Gastroesophageal sphincter (tissue), 4 donors: ENCODE data around the gene B4GALT5. TPM values are rescaled to one million over a fixed set of nuclear protein-coding genes. Genes with fewer than 3 reads are reported as not detected.

Experiments used
- ATAC-seq: fragments of 150-250 bp; one replicate; pipeline ENCODE4 v1.9.1; 2016; ENCODE audit warnings: mild to moderate bottlenecking, moderate library complexity
- H3K27ac ChIP-seq, 4 donors: fragments of 200-600 bp; sonication (generic) in 3 of 4; 1 replicate in 3 of 4; 2 replicates in 1 of 4; pipeline ENCODE4 v1.5.1; 2016 to 2019
- H3K27me3 ChIP-seq: fragments of 200-600 bp; sonication (generic); one replicate; pipeline ENCODE4 v1.5.1; 2019
- H3K36me3 ChIP-seq, 2 donors: fragments of 200-600 bp; sonication (generic); one replicate each; pipeline ENCODE4 v1.5.1; 2019; ENCODE audit warnings: control low read depth in 1 of 2
- H3K4me1 ChIP-seq, 3 donors: fragments of 200-600 bp; sonication (generic); 1 replicate in 2 of 3; 2 replicates in 1 of 3; pipeline ENCODE4 v1.5.1; 2016 to 2019; ENCODE audit warnings: control low read depth in 2 of 3
- H3K4me3 ChIP-seq, 2 donors: fragments of 200-600 bp; sonication (generic); one replicate each; pipeline ENCODE4 v1.5.1; 2019; ENCODE audit warnings: mild to moderate bottlenecking in 1 of 2, moderate library complexity in 1 of 2
- H3K9me3 ChIP-seq, 3 donors: fragments of 200-600 bp; sonication (generic); one replicate each; pipeline ENCODE4 v1.5.1; 2017 to 2019; ENCODE audit warnings: control low read depth in 2 of 3
- CTCF ChIP-seq, 4 experiments: fragments of 200-600 bp in 2 of 4; fragments of 450-650 bp in 2 of 4; sonication (generic) in 1 of 4; IDR thresholded peaks; one replicate each; pipeline ENCODE4 v1.5.1; 2017 to 2019; ENCODE audit warnings: antibody characterized with exemption in 4 of 4, mild to moderate bottlenecking in 2 of 4, moderate library complexity in 2 of 4
- EP300 ChIP-seq: sonication (generic); formaldehyde crosslinking; IDR thresholded peaks from one replicate; pipeline ENCODE4 v1.6.1; 2017; ENCODE audit warnings: antibody characterized with exemption, mild to moderate bottlenecking
- POLR2A ChIP-seq, 2 donors: fragments of 450-650 bp; IDR thresholded peaks; one replicate each; pipeline ENCODE4 v1.6.1; 2017; ENCODE audit warnings: antibody characterized with exemption in 2 of 2, mild to moderate bottlenecking in 2 of 2, moderate library complexity in 1 of 2
- POLR2AphosphoS5 ChIP-seq: sonication (generic); formaldehyde crosslinking; IDR thresholded peaks from one replicate; pipeline ENCODE4 v1.6.1; 2017; ENCODE audit warnings: antibody characterized with exemption
- WGBS, 2 donors: methylation state at CpG; one replicate each; pipeline ENCODE4 v1.1.5; 2018; ENCODE audit warnings: low coverage in 1 of 2; 5-methylcytosine and 5-hydroxymethylcytosine counted together
- total RNA-seq, 4 donors: library from RNA; depleted of rRNA; stranded (reverse); fragments of >200 nt; gene quantifications; one replicate each; pipeline ENCODE4 v1.1.0, GENCODE V29; 2016

B4GALT5 gene
- total RNA-seq, 4 donors from 2014 or later, result 20.2 to 35.6 (median 28.8) TPM

GRCh38 chr20:49647550-49647949 lies 66.1 kb downstream of the B4GALT5 start:
- H3K27ac ChIP-seq, result no peak overlapping the region
- H3K4me1 ChIP-seq, result no peaks in the 10 kb centered on the region
- no peaks in the 10 kb centered on the region for H3K9me3 ChIP-seq
- no peak for TF ChIP-seq EP300
- no peak for TF ChIP-seq POLR2AphosphoS5
- no peak for TF ChIP-seq POLR2A (IDR thresholded peaks at IDR 0.05)
- no peak for TF ChIP-seq CTCF (IDR thresholded peaks at IDR 0.05)
- H3K36me3 ChIP-seq, result peaks cover 6 to 86% of the 10 kb centered on the region in 2 donors
- no peak overlapping the region for H3K4me3 ChIP-seq
- H3K27me3 ChIP-seq, result no peaks in the 10 kb centered on the region
- 95 to 100% methylated on average over 1 to 6 of the region's 6 CpGs for WGBS, 2 donors
- no peak for ATAC-seq

- no peak overlapping the region for H3K27ac ChIP-seq
- no peak for ATAC-seq
- WGBS, 2 donors, result 92 to 100% methylated on average over 1 to 2 of the region's 2 CpGs
- H3K36me3 ChIP-seq, result peaks cover 6 to 86% of the 10 kb centered on the region in 2 donors
- no peak overlapping the region for H3K4me3 ChIP-seq
- TF ChIP-seq CTCF (IDR thresholded peaks at IDR 0.05) (no peak), POLR2AphosphoS5 (no peak)
- H3K27me3 ChIP-seq, result no peaks in the 10 kb centered on the region
- H3K4me1 ChIP-seq, result no peaks in the 10 kb centered on the region
- H3K9me3 ChIP-seq, result no peaks in the 10 kb centered on the region
Observed at GRCh38 chr20:49646528-49646927, 67.2 kb downstream of the B4GALT5 start.

- H3K4me3 ChIP-seq, result no peak overlapping the region
- no peak overlapping the region for H3K27ac ChIP-seq
- no peaks in the 10 kb centered on the region for H3K9me3 ChIP-seq
- WGBS, 2 donors, result 76 to 85% methylated on average over 3 of the region's 3 CpGs
- ATAC-seq, result no peak
- peaks cover 6 to 86% of the 10 kb centered on the region in 2 donors for H3K36me3 ChIP-seq
- TF ChIP-seq EP300, result no peak
- TF ChIP-seq POLR2AphosphoS5, result no peak
- no peak for TF ChIP-seq POLR2A (IDR thresholded peaks at IDR 0.05)
- TF ChIP-seq CTCF (IDR thresholded peaks at IDR 0.05), result no peak
- H3K4me1 ChIP-seq, result no peaks in the 10 kb centered on the region
- H3K27me3 ChIP-seq, result no peaks in the 10 kb centered on the region
Observed at GRCh38 chr20:49646126-49646525, 67.6 kb downstream of the B4GALT5 start.

DNA sequence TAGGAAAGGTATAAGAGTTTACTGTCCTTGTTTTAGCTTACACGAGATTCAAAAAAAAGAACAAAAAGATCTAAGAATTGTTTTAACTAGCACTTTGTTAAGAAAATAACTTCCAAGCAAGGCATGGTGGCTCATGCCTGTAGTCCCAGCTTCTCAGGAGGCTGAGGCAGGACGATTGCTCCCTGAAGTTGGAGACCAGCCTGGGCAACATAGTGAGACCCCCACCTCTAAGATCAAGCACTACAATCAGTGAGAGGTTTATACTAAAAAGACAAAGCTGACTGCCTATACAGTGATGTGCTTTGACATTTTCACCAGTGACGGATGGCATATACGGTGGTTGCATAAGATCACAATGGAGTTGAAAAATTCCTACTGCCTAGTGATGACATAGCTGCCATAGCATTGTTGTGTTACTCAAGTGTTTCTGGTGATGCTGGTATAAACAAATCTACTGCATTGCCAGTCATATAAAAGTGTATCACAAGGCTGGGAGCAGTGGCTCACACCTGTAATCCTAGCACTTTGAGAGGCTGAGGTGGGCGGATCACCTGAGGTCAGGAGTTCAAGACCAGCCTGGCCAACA lies 68.6 kb downstream of the B4GALT5 start:
- WGBS, 2 donors, result 80 to 95% methylated on average over 2 to 4 of the region's 5 CpGs
- no peaks in the 10 kb centered on the region for H3K27me3 ChIP-seq
- H3K36me3 ChIP-seq, result peaks cover 6 to 93% of the 10 kb centered on the region in 2 donors
- no peak for ATAC-seq
- no peak for TF ChIP-seq EP300
- TF ChIP-seq POLR2A (IDR thresholded peaks at IDR 0.05), result no peak
- no peak for TF ChIP-seq CTCF (IDR thresholded peaks at IDR 0.05)
- no peak for TF ChIP-seq POLR2AphosphoS5
- H3K27ac ChIP-seq, result no peak overlapping the region
- no peaks in the 10 kb centered on the region for H3K4me1 ChIP-seq
- no peak overlapping the region for H3K4me3 ChIP-seq
- no peaks in the 10 kb centered on the region for H3K9me3 ChIP-seq

GRCh38 chr20:49642816-49643215 lies 70.9 kb downstream of the B4GALT5 start:
- H3K9me3 ChIP-seq, result no peaks in the 10 kb centered on the region
- no peak for ATAC-seq
- no peaks in the 10 kb centered on the region for H3K4me1 ChIP-seq
- peaks cover 6 to 99% of the 10 kb centered on the region in 2 donors for H3K36me3 ChIP-seq
- no peak overlapping the region for H3K27ac ChIP-seq
- TF ChIP-seq EP300 (no peak), POLR2A (IDR thresholded peaks at IDR 0.05) (no peak), POLR2AphosphoS5 (no peak)
- H3K27me3 ChIP-seq, result no peaks in the 10 kb centered on the region
- no peak overlapping the region for H3K4me3 ChIP-seq
- 66 to 93% methylated on average over 4 of the region's 4 CpGs for WGBS, 2 donors
